ENCODE measurements around the gene FABP3. TPM values are rescaled to one million over a fixed set of nuclear protein-coding genes. Genes with fewer than 3 reads are reported as not detected.

FABP3 gene
- total RNA-seq, 4 donors from 2014 or later, result 1.5 to 5.6 (median 3.3) TPM

DNA sequence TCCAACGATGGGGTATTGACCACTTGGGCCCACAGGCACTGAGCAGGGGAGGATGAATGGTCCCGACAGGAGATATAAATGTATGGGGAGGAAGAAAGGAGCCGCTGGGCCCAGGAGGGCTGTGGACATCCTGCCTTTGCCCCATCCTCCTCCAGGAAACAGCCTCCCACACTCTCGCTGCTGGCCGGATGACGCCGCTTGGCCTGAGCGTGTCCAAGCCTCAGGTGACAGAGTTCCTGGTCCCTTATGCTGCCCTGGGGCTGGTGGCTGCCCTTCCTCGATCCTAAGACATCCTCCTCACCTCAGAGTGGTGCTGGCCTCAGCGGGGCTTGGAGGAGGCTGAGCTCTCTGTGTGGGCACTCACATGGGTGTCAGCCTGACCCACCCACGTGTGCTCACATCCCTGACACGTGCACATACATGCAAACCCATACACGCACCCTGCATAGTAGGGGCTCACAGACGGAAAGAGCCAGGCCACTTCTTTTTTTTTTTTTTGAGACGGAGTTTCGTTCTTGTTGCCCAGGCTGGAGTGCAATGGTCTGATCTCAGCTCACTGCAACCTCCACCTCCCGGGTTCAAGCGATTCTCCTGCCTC lies 34.3 kb upstream of the FABP3 start:
- H3K4me1 ChIP-seq, result peaks cover under 1% of the 10 kb centered on the region
- no peaks in the 10 kb centered on the region for H3K36me3 ChIP-seq
- TF ChIP-seq POLR2AphosphoS5 (IDR thresholded peaks at IDR 0.05), result no peak
- TF ChIP-seq, protein P1, sequence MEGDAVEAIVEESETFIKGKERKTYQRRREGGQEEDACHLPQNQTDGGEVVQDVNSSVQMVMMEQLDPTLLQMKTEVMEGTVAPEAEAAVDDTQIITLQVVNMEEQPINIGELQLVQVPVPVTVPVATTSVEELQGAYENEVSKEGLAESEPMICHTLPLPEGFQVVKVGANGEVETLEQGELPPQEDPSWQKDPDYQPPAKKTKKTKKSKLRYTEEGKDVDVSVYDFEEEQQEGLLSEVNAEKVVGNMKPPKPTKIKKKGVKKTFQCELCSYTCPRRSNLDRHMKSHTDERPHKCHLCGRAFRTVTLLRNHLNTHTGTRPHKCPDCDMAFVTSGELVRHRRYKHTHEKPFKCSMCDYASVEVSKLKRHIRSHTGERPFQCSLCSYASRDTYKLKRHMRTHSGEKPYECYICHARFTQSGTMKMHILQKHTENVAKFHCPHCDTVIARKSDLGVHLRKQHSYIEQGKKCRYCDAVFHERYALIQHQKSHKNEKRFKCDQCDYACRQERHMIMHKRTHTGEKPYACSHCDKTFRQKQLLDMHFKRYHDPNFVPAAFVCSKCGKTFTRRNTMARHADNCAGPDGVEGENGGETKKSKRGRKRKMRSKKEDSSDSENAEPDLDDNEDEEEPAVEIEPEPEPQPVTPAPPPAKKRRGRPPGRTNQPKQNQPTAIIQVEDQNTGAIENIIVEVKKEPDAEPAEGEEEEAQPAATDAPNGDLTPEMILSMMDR (IDR thresholded peaks at IDR 0.05), result no peak
- no peak for TF ChIP-seq POLR2A (IDR thresholded peaks at IDR 0.05)
- TF ChIP-seq EP300 (IDR thresholded peaks at IDR 0.05), result no peak
- H3K9me3 ChIP-seq, result no peaks in the 10 kb centered on the region
- no peak for DNase-seq (ENCODE audit: low spot score in 2 of 2)
- H3K27me3 ChIP-seq, result no peaks in the 10 kb centered on the region
- H3K4me3 ChIP-seq, result no peak overlapping the region
- 73% methylated on average over 13 of the region's 18 CpGs for WGBS
- no peak overlapping the region for H3K27ac ChIP-seq

DNA sequence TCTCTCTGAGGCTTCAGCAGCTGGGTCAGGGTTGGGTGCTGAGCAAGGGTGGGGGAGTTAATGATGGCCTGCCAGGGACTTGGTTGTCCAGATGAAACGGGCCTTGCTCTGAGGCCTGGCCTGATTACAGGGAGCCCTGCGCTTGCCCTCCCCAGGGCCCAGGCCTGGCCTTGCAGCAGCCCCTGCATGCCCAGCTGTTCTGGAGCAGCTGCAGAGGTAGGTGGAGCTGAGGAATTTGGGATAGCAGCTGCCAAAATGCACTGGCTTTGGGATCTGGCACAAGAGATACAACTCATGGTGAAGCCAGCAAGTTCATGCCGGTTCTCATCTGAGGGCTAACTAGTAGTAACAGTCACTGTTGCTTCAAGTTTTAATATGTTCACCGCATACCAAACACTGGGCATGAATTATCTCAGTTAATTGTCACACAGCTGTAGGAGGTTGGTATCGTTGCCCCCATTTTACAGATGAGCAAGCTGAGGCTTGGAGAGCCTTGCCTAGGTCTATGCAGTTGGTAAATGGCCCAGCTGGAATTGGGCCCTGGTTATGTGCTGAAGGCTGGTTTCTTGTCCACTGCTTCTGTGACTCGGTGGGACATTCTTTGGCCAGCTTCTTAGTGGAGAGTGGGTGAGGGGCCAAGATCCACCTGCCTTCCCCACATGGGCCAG lies 32.8 kb upstream of the FABP3 start:
- TF ChIP-seq POLR2A (IDR thresholded peaks at IDR 0.05) (no peak), EP300 (IDR thresholded peaks at IDR 0.05) (no peak), POLR2AphosphoS5 (IDR thresholded peaks at IDR 0.05) (no peak)
- TF ChIP-seq, protein P1 (IDR thresholded peaks at IDR 0.05), result no peak
- 47% methylated on average over 5 of the region's 6 CpGs for WGBS
- no peaks in the 10 kb centered on the region for H3K36me3 ChIP-seq
- H3K4me1 ChIP-seq, result no peaks in the 10 kb centered on the region
- H3K9me3 ChIP-seq, result no peaks in the 10 kb centered on the region
- H3K4me3 ChIP-seq, result no peak overlapping the region
- no peak for DNase-seq (ENCODE audit: low spot score in 2 of 2)
- no peaks in the 10 kb centered on the region for H3K27me3 ChIP-seq
- no peak overlapping the region for H3K27ac ChIP-seq

DNA sequence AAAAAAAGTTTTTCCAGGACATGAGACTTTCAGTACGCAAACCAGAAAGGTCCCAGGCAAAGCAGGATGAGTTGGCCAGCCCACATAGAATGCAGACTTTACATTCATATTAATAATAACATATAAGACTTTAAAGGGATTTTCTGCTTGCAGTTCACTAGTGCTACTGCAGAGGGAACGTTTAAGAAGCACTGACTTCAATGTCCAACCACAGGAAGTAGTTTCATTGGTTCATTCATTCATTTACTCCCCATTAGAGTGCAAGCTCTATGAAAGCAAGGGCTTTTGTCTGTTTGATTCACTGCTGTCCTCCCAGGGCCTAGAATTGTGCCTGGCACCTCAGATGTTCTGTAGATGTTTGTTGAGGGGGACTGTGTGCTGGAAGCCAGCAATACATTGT lies 28.4 kb upstream of the FABP3 start:
- no peak overlapping the region for H3K27ac ChIP-seq
- no peaks in the 10 kb centered on the region for H3K36me3 ChIP-seq
- no peaks in the 10 kb centered on the region for H3K9me3 ChIP-seq
- no peak overlapping the region for H3K4me3 ChIP-seq
- 48% methylated on average over 2 of the region's 2 CpGs for WGBS
- no peaks in the 10 kb centered on the region for H3K27me3 ChIP-seq
- no peaks in the 10 kb centered on the region for H3K4me1 ChIP-seq
- TF ChIP-seq POLR2AphosphoS5 (IDR thresholded peaks at IDR 0.05), result no peak
- no peak for TF ChIP-seq EP300 (IDR thresholded peaks at IDR 0.05)
- TF ChIP-seq, protein P1 (IDR thresholded peaks at IDR 0.05), result no peak
- TF ChIP-seq POLR2A (IDR thresholded peaks at IDR 0.05), result no peak
- DNase-seq (ENCODE audit: low spot score in 2 of 2), result no peak

DNA sequence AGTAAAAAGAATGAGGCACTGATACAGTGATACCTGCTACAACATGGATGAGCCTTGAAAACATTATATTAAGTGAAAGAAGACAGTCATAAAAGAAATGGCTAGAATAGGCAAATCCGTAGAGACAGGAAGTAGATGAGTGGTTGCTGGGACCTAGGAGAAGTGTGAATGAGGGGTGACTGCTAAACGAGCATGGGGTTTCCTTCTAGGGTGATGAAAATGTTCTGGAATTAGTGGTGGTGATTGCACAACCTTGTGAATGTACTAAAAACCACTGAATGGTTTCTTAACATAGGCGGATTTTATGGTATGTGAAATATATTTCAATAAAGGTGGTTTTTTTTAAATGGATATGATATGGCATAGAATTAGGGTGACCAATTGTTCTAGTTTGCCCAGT lies 27.5 kb upstream of the FABP3 start:
- no peak overlapping the region for H3K4me3 ChIP-seq
- H3K9me3 ChIP-seq, result no peaks in the 10 kb centered on the region
- WGBS, result 44% methylated on average over 3 of the region's 3 CpGs
- no peaks in the 10 kb centered on the region for H3K36me3 ChIP-seq
- no peak for TF ChIP-seq EP300 (IDR thresholded peaks at IDR 0.05)
- TF ChIP-seq, protein P1 (IDR thresholded peaks at IDR 0.05), result no peak
- no peak for TF ChIP-seq POLR2A (IDR thresholded peaks at IDR 0.05)
- no peak for TF ChIP-seq POLR2AphosphoS5 (IDR thresholded peaks at IDR 0.05)
- H3K27ac ChIP-seq, result no peak overlapping the region
- DNase-seq (ENCODE audit: low spot score in 2 of 2), result no peak
- no peaks in the 10 kb centered on the region for H3K27me3 ChIP-seq
- no peaks in the 10 kb centered on the region for H3K4me1 ChIP-seq

DNA sequence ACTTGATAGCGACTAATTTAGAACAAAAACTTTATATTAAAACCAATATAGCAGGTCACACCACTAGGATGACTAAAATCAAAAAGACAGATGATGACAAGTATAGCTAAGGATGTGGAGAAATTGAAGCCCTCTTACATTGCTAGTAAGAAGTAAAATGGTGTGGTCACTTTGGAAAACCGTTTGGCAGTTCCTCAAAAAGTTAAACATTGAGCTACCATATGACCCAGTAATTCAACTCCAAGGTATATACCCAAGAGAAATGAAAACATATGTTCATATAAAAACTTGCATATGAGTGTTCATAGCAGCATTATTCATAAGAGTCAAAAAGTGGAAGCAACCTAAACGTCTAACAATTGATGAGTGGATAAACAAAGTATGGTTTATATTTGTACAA lies 27.1 kb upstream of the FABP3 start:
- WGBS, result 54% methylated on average over 3 of the region's 3 CpGs
- Histone ChIP-seq H3K4me1 (no peaks in the 10 kb centered on the region), H3K36me3 (no peaks in the 10 kb centered on the region), H3K27ac (no peak overlapping the region), H3K4me3 (no peak overlapping the region), H3K27me3 (no peaks in the 10 kb centered on the region), H3K9me3 (no peaks in the 10 kb centered on the region)
- DNase-seq (ENCODE audit: low spot score in 2 of 2), result no peak
- TF ChIP-seq, protein P1 (IDR thresholded peaks at IDR 0.05), result no peak
- TF ChIP-seq POLR2A (IDR thresholded peaks at IDR 0.05) (no peak), EP300 (IDR thresholded peaks at IDR 0.05) (no peak), POLR2AphosphoS5 (IDR thresholded peaks at IDR 0.05) (no peak)
